AG10803 (cell line): Measurements from ENCODE around the gene DOCK8.
A peak's percentile ranks its signal among the peaks of the same experiment; 100 is the strongest.
"Not testable (repeated sequence)": the region's sequence is repeated elsewhere in the genome, so short reads cannot be mapped to it uniquely, and the experiment has no call there.

Experiments used
- DNase-seq: peaks from one replicate; pipeline ENCODE4 v3.0.0; 2010; ENCODE audit warnings: low read depth
- H3K4me3 ChIP-seq: 2 replicates; pipeline ENCODE4 v1.5.1; 2011; ENCODE audit warnings: mild to moderate bottlenecking, low read length, control low read depth
- CTCF ChIP-seq: conservative IDR thresholded peaks from 2 replicates; pipeline ENCODE4 v1.5.1; 2011; ENCODE audit warnings: mild to moderate bottlenecking, low read length, control low read depth, inconsistent platforms

Gene DOCK8

GRCh38 chr9:214648-215493 lies at the start of gene DOCK8:
DOCK8 (plus strand) TSS chr9:214865; CDS start chr9:214977, 112 bp downstream.
- peak within 1 kb of the TSS; percentile 42 for H3K4me3 ChIP-seq
- no peak for TF ChIP-seq CTCF
- DNase-seq, result no peak

- H3K4me3 ChIP-seq, result not testable (repeated sequence)
These were observed 44.9 kb upstream of the DOCK8 start for GRCh38 chr9:169757-170156.

GRCh38 chr9:178140-178825 lies 36.4 kb upstream of the DOCK8 start:
- peak; percentile 0 for DNase-seq
- H3K4me3 ChIP-seq, result peak overlapping the region; percentile 53

More at GRCh38 chr9:169757-170156, 44.9 kb upstream of the DOCK8 start:
- not testable (repeated sequence) for DNase-seq

- DNase-seq, result peak; percentile 58
- peak within 1 kb of the TSS; percentile 66 for H3K4me3 ChIP-seq
These were observed 35.7 kb upstream of the DOCK8 start, which contains the start of gene ZNG1A for GRCh38 chr9:178970-179383. ZNG1A (minus strand) TSS chr9:179056; CDS start chr9:178969, 87 bp downstream.

- not testable (repeated sequence) for H3K4me3 ChIP-seq, DNase-seq
These were observed 15.1 kb upstream of the DOCK8 start for GRCh38 chr9:199601-200000.

- TF ChIP-seq CTCF, result no peak
- no peak for DNase-seq
These were observed 8.2 kb upstream of the DOCK8 start for GRCh38 chr9:206481-206880.

GRCh38 chr9:209143-209758 lies 5.4 kb upstream of the DOCK8 start:
- H3K4me3 ChIP-seq, result no peak overlapping the region
- no peak for DNase-seq
- no peak for TF ChIP-seq CTCF

More at GRCh38 chr9:206481-206880, 8.2 kb upstream of the DOCK8 start:
- H3K4me3 ChIP-seq, result no peak overlapping the region

GRCh38 chr9:211036-211435 lies 3.6 kb upstream of the DOCK8 start:
- DNase-seq, result no peak
- no peak for TF ChIP-seq CTCF
- no peak overlapping the region for H3K4me3 ChIP-seq

- DNase-seq, result no peak
- H3K4me3 ChIP-seq, result no peak overlapping the region
- no peak for TF ChIP-seq CTCF
These were observed 3.1 kb upstream of the DOCK8 start for GRCh38 chr9:211557-211956.
